ENCODE results near the gene QKI.
"Not testable (repeated sequence)": the region's sequence is repeated elsewhere in the genome, so short reads cannot be mapped to it uniquely, and the experiment has no call there.

QKI gene

DNA sequence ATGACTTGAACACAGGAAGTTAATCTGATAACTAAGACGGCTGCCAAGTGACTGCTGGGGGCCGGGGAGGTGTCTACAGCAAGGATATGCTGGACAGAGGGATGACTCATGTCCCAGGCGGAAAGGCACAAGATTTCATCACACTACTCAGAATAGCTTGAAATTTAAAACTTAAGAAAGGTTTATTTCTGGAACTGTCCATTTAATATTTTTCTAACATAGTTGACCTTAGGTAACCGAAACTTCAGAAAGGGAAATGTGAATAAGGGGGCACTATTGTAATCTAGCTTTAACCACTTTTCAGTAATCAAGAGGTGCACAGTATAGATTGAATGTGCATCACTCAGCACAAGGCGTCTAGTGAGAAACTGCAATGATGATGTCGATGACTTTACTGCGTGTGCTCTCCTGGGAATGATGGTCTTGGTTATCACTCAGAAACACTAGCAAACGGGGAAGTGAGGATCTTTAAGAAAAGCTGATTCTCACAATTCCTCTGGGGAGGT, 171.5 kb downstream of the QKI start:
- DNase-seq = no peak

DNA sequence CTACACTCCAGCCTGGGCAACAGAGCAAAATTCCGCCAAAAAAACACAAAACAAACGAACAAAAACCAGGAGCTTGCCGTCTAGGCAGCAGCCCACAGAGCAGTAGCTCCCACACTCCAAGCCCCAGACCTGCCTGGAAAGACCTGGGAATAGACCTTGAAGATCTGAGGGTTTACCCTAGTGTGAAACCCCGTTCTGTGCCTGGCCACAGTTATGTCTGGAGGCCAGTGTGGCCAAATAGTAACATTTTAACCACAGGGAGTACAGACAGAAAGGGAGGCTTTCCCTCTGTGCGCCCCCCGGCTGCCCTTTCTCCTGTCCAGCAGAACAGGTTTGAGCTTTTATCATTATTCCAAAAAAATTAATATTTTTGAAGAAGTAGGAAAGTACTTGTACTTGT, 172.4 kb downstream of the QKI start:
- DNase-seq = no peak

DNA sequence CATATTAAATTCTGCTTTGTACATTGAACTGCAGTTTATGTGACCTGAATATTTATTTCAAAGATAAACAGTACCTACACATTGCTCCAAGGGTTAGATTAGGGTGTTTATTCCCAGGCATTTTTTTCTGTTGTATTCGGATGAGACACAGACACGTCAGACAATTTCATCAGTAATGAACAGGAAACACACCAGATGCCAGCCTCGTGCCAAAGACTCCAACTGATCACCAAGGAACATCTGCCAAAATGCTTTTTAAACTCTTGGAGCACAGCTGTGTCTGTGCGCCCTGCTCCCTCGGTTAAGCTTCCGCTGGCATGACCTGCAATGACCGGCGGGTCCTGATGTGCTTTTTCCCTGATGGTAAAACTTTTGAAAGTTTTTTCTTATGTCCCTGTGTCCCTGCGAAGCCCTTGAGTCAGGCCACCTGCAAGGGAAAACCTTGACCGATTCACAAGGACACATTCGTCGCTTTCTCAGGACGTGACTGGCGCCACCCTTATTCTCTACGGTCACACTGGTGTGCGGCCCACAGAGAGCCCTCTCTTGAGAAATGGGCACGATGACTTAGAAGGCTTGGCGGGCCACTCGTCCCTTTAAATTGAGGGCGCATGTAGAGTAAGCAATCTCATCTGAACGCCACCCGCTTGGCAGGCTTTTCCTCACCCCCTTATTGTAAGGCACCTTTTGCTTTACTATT, 173.9 kb downstream of the QKI start:
- DNase-seq = no peak

DNA sequence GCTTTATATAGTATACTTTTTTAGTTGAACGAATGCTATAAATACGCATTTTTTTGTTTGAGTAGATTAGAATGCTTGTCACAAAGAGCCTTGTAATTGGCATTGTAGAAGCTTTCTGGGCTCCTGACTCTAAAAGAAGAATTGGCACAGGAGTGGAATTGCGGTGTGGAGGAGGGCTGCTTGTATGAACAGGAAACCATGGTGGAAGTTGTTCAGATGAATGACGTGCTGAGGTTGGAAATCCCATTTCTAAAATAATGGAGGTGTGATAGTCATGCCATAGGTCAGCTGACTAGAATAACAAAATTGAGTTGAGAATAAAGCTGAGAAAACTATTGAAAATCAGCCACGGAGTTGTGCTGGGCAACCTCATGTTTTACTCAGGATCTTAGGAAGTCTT, 174.9 kb downstream of the QKI start:
- no peak for DNase-seq

DNA sequence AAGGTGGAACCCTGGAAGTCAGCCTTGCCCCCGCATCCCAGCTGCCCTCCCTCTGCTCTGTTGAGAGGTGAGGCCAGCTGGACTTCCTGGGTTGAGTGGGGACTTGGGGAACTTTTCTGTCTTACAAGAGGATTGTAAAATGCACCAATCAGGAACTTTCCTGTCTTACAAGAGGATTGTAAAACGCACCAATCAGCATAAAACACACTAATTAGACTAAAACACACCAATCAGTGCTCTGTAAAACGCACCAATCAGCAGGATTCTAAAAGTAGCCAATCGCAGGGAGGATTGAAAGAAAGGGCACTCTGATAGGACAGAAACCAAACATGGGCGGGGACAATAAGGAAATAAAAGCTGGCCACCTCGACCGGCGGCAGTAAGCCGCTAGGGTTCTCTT, 175.6 kb downstream of the QKI start:
- DNase-seq = not testable (repeated sequence)

DNA sequence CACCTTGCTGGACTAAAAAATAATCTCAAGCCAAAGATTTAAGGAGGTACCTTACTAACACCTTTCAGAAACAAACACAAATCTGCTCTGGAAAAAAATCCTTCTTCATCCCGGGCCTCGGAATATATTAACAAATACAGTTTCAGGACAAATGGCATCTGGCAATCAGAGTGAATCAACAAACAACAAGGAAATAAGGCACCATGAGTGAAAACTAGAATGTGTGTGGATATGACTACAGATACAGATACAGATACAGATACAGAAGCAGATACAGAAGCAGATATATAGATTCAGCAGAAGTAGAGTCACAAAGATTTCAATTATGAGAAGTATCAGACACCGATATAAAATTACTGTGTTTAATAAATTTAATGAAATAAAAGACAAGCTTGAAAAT, 178.4 kb downstream of the QKI start:
- no peak for DNase-seq

DNA sequence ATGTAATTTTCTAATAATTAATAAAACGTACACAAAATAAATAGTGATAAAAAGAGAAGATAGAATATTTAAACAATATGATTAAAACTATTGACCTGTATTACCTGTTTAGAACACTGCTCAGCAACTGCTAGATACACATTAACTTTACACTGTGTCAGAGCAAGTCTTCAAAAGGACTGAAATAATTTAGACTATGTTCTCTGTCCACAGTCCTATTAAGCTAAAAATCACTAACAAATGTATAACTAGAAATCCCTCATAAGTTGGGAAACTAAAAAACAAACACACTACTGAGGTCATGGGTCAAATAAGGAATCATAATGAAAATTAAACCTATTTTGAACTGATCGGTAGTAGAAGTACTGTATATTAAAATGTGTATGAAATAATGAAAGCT, 181.7 kb downstream of the QKI start:
- DNase-seq = no peak

DNA sequence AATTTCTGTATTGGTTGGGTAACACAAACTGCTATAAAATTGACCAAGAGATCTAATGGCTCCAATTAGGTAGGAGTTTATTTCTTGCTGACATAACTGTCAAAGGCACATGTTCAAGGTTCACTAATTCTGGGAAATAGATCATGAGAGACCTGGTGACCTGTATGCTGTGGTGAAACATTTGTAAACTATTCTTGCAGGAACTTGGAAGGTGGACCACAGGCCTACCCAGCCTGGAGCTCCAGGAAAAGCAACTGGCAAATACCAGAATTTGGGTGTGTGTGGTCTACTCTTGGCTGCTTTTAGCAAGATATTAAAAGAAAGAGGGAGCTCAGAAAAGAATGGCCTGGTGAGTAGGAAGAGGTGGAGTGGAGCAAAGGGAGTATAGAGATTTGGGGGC, 184.6 kb downstream of the QKI start:
- no peak for DNase-seq

DNA sequence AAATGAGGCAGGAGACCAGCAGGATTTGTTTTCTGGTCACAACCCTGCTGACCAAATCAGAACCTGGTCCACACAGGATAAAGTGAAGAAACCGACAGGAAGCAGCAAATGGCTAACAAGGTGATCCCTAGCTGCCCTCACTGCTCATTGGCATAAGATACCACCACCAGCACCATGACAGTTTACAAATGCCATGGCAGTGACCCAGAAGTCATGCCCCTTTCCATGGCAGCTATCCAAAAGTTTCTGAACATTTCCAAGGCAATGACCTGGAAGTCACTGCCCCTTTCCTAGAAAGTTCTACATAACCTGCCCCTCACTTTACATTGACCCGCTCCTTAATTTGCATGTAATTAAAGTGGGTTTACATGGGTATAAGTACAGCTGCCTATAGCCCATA, 185.2 kb downstream of the QKI start:
- no peak for DNase-seq

DNA sequence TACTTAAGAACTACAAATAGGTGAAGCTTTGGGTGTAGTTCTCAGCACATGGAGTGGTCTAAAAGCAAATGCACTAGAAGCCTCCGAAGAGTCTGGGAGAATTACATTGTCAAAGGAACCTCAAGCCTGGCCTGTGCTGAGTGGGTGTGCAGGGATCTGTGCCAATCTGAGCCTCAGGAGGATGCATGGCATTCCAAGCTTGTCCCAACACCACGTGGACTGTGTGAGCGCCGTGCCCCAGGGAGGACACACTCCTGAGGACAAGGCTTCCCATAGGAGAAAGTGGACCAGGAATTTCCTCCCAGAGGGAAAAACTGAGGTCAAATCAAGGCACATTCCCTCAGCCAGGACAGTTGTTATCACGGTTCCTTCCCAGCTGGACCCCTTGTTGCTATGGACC, 185.8 kb downstream of the QKI start:
- DNase-seq = no peak

DNA sequence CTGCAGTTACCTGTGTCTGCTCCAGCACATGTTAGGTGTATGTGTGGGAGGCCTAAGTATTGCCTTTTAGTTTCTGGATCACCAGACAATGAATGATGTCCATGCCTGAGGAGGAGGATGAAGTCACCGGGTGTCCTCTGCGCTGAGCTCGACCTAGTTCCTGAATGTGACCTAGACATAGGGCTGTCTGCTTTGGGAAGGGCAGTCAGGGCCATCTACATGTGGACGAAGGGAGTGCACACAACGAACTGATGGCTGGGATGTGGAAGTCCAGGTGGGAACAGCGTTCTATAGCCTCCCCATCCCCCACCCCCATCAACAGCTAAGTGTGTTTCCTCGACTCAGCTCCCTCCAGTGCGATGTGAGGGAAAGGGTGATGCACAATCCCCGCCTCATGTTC, 186.3 kb downstream of the QKI start:
- DNase-seq = no peak

DNA sequence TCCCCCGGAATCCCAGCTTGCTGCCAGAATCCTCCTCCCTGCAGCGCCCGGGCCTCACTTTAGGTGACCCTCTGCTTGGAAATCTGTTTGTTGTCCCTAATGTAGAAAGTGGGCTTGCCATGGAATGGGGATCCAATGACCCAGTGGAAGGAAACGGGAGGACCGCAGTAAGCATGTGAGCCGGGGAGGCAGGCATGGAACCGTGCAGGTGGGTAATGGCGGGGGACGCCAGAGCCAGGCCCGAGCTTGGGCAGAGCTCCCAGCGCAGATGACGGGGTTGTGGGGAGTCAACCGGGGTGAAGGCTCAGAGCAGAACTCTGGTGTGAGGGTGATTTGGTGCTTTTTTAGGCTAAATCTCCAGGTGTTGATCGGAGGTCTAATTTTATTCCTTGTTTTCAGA, 188.3 kb downstream of the QKI start:
- DNase-seq = no peak

DNA sequence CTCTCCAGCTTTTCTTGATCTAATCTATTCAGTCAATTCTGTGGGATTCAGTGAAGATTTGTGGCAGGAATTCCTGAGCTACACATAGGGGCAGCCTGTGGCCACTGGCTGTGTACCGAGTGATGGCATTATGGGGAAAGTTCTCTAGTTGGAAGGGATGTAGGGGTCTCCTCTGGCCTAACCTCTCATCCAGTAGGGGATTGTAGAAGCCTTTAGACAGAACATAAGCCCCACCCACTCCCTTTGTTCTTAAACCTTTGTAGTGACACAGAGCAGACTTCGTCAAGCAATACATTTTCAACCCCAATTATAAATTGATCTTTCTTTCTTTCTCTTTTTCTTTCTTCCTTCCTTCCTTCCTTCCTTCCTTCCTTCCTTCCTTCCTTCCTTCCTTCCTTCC, 188.9 kb downstream of the QKI start:
- no peak for DNase-seq

DNA sequence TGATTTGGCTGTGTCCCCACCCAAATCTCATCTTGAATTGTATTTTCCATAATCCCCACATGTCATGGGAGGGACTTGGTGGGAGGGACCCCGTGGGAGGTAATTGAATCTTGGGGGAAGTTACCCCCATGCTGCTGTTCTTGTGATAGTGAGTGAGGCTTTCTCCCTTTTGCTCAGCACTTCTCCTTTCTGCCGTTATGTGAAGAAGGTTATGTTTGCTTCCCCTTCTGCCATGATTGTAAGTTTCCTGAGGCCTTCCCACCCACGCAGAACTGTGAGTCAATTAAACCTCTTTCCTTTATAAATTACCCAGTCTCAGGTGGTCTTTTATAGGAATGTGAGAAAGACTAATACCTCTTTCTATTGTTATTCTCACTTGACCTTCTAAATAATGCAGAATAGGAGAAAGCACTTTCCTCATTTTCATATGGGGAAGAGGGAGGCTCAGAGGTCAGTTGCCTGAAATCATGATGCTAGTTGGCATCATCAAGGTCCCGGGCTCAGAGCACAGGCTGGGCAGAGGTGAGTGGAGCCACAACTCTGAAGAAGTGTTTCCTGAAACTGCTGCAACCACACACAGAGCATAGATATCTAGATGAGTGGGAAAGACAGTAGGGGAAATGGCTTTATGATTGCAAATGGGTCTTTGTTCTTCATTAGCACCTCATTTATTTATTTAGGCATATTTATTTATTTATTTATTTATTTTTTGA, 191.0 kb downstream of the QKI start:
- DNase-seq = no peak

DNA sequence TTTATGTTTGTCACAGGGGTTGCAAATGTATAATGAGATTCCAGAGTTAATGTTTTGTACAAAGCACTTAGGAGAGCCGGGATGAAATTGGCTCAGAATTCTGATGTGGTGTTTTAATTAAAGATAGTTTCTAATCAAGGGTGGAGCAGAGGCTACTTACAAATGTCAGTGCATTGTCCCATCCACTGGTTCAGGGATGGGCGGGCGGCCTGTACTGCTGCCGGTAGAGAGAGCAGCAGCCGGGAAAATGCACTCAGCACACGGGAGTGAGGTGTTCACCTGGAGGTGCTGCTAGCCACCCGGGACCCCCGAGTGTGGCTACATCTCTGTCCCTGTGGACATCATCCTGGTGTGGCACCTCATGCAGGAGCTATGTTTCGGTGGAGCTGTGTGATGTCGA, 193.3 kb downstream of the QKI start:
- DNase-seq = no peak

DNA sequence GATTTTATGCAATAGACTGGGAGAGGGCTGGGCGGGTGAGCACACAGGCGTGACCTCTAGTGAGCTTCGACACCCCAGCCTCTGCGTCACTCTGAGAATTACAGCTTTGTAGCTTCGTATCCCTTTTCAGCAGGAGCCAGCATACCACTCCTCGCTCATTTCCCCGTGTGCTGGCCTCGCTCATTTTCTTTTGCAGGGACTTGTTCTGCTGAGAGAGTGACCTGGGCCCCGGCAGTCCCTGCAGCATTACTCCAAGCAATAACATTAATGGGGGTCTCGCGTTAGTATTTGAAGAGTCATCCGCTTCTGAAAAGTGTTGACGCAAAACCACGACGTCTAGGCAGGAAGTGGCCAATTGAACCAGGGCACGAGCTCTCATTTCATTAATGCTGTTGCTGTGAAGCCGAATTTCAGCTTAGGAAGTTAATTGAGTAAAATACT, 193.7 kb downstream of the QKI start:
- DNase-seq = no peak

DNA sequence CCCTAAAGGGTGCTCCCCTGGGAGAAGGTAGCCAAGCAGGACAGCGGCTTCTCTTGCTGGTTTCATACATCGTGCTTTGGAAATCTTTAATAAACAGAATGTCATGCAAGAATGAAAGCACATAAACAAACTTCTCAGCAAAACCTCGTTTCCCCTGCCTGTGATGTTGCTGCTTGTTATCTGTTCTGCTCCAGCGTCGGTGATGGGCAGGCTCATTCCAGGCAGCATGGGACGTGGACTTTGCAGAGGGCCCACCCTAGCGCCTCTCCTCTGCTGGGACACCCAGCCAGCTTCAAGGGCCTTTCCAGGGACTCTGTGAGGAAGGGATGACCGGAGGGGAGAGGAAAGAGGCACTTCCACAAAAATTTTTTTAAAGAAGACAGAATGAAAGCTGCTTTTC, 197.7 kb downstream of the QKI start:
- no peak for DNase-seq

DNA sequence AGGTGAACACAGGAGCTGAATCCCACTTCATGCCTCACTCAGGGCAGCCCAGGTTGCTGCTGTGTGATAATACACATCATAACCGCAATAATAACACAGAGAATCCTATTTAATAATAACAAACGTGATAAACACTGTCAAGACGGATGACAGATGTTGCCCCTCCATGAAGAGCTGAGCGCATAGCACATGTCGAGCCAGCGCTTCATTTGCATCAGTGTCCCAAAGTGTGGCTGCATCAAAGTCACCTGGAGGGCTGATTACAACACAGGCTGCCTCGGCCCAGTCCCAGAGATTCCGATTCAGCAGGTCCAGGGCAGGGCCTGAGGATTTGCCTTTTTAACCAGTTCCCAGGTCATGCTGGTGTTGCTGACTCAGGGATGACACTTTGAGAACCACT, 198.5 kb downstream of the QKI start:
- DNase-seq = no peak

DNA sequence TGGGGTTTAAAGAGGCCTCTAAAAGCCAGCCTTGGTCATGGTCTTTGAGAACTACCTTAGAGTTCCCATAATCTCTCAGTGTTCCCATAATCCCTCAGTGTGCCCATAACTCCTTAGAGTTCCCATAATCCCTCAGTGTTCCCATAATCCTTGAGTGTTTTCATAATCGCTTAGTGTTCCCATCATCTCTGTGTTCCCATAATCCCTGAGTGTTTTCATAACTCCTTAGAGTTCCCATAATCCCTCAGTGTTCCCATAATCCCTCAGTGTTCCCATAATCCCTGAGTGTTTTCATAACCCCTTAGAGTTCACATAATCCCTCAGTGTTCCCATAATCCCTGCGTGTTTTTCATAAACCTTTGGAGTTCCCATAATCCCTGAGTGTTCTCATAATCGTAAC, 199.2 kb downstream of the QKI start:
- no peak for DNase-seq

DNA sequence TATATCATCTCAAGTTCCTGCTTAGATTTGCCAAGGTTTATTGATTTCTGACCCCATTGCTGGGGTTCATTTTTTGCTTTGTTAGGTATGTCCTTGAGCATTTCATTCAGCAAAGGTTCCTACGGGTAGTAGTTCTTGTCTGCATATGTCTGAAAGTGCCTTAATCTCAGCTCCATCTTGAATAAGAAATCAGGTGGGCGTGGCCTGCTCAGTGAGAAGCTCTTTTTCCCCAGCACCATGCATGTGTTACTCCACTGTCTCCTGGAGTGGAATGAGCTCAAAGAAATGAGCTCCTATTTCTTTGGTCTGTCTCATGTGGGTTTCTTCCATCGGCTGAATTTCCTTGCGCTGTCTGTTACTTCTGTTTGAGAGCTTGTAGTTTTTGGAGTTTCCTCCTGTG, 201.9 kb downstream of the QKI start:
- DNase-seq = no peak

DNA sequence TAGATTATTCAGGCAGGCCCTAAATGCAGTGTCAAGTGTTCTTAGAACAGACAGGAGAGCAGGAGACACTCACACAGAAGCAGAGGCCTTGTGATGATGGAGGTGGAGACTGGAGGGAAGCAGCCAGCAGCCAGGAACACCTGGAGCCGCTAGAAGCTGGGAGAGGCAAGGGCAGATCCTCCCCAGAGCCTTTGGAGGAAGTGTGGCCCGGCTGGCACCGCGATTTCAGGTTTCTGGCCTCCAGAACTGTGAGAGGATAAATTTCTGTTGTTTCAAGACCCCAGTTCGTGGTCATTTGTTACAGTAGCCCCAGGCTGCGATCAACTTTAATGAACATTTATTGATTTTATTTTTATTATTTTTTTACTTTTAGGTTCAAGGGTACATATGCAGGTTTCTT, 203.0 kb downstream of the QKI start:
- DNase-seq = no peak

DNA sequence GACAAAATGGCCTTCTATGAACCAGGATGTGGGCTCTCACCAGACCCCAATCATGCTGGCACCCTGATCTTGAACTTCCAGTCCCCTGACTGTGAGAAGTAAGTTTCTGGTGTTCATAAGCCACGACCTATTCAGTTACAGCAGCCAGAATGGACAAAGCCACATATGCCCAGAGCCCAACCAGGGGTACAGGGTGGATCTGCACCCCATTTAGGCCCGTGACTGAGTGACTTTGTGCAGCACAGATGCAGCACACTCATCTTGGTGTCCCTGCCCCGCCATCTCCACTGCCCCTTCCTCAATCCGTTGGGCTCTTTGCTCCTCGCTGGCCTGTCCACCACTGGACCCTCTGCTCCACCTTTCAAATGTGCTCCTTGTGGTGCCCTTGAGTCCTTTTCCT, 205.6 kb downstream of the QKI start:
- DNase-seq = no peak

DNA sequence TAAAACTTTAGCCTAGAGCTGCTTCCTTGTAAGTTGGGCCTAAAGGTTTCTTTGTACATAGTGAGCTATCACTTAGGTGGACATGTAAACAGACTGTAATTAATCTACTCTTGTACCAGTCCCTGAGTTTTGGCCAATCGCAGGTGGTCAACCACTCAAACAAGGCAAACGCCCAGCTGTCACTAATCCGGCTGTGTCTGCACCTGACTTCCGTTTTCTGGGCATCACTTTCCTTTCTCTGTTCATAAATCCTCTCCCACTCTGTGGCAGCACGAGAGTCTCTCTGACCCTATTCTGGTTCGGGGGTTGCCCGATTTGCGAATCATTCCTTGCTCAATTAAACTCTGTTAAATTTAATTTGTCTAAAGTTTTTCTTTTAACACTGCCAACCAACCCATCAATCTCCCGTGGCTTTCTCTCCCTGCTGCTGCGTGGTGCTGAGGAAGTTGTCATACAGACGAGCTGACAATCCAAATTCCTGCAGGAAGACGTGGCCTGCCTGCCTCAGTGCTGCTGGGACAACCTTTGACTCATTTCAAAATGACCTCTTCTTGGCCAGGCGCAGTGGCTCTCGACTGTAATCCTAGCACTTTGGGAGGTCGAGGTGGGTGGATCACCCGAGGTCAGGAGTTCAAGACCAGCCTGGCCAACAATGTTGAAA, 206.3 kb downstream of the QKI start:
- DNase-seq = no peak

DNA sequence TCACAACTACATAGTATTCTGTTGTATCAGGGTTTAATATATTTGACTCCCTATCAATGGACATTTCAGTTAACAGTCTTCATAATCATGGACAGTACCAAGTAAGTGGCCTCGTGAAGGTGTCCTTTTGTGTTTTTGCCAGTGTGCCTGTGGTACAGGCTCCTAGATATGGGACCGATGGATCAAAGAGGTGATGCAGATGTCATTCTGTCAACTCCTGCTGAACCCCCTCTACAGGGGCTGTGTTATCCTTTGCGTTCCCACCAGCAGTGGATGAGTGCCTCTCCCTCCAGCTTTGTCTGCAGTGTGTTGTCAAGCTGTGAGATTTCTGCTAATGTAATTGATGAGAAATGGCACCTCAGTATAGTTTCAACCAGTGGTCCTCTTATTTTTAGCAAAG, 210.7 kb downstream of the QKI start:
- DNase-seq = no peak
